Measurements from ENCODE around the gene EPN2.

EPN2 gene

GRCh38 chr17:19369107-19369778 lies 132.1 kb downstream of the EPN2 start:
- DNase-seq, result no peak

- no peak for DNase-seq
Measured at GRCh38 chr17:19369846-19370492, 132.8 kb downstream of the EPN2 start.

- DNase-seq, result no peak
Measured at GRCh38 chr17:19370493-19370960, 133.4 kb downstream of the EPN2 start.

- no peak for DNase-seq
Measured at GRCh38 chr17:19371259-19372010, 134.3 kb downstream of the EPN2 start.

- no peak for DNase-seq
Measured at GRCh38 chr17:19372011-19372370, 134.8 kb downstream of the EPN2 start.

GRCh38 chr17:19372439-19372838 lies 135.3 kb downstream of the EPN2 start:
- DNase-seq, result no peak

GRCh38 chr17:19372866-19373504 lies 135.8 kb downstream of the EPN2 start:
- no peak for DNase-seq

GRCh38 chr17:19374136-19374535 lies 137.0 kb downstream of the EPN2 start:
- DNase-seq, result no peak

- no peak for DNase-seq
Measured at GRCh38 chr17:19375732-19376131, 138.6 kb downstream of the EPN2 start.

- no peak for DNase-seq
Measured at GRCh38 chr17:19376811-19377210, 139.6 kb downstream of the EPN2 start.

- DNase-seq, result peak; percentile 99
Measured at GRCh38 chr17:19377602-19378415, 140.6 kb downstream of the EPN2 start.

GRCh38 chr17:19378416-19379360 lies 141.5 kb downstream of the EPN2 start, which contains the start of gene MAPK7:
Gene MAPK7 (plus strand): TSS chr17:19378498. CDS start chr17:19378901, 403 bp downstream.
- no peak for DNase-seq

GRCh38 chr17:19379361-19380065 lies 142.3 kb downstream of the EPN2 start:
- no peak for DNase-seq

GRCh38 chr17:19380481-19381301 lies 143.5 kb downstream of the EPN2 start:
- DNase-seq, result no peak

- DNase-seq, result no peak
Measured at GRCh38 chr17:19381361-19381740, 144.2 kb downstream of the EPN2 start.

- no peak for DNase-seq
Measured at GRCh38 chr17:19381741-19382444, 144.7 kb downstream of the EPN2 start.

GRCh38 chr17:19382531-19383444 lies 145.6 kb downstream of the EPN2 start:
- no peak for DNase-seq
